Endothelial cell of umbilical vein (primary cell): ENCODE data around the gene MIEN1. TPM values are rescaled to one million over a fixed set of nuclear protein-coding genes. Genes with fewer than 3 reads are reported as not detected.

Source experiments
- BruUV-seq: library from RNA; stranded (reverse); fragments of 400-500 nt; replicated peaks from 2 replicates; lab custom pipeline; 2021; lab: Mats Ljungman, UMichigan
- CTCF ChIA-PET: fragments of 300-600, 350-600 bp; sonication (Branson Sonifier 250); formaldehyde crosslinking; loops from one replicate; lab custom pipeline; 2021; ENCODE audit warnings: antibody characterized with exemption, inconsistent platforms; lab: Charles Lee
- POLR2A ChIA-PET: fragments of 300-600, 350-600 bp; sonication (Branson Sonifier 250); formaldehyde crosslinking; loops from one replicate; lab custom pipeline; 2021; ENCODE audit warnings: antibody characterized with exemption, inconsistent platforms; lab: Charles Lee
- DNase-seq: peaks from one replicate; pipeline ENCODE4 v3.0.0-alpha.2; 2011; ENCODE audit warnings: low read depth, low spot score
- FAIRE-seq: peaks from 2 replicates; lab custom pipeline; 2011; peaks lifted over from hg19 to GRCh38; lab: Jason Lieb, UNC
- H2AFZ ChIP-seq: 2 replicates; pipeline ENCODE4 v1.6.0; 2012; ENCODE audit warnings: low read depth, low read length, control low read depth, inconsistent platforms
- H3K27ac ChIP-seq: 2 replicates; pipeline ENCODE4 v1.5.1; 2011; ENCODE audit warnings: low read depth, mild to moderate bottlenecking, control low read depth, low read length, moderate library complexity; ENCODE audit not compliant: insufficient read depth
- H3K27me3 ChIP-seq, 2 experiments: 2 replicates each; pipeline versions ENCODE4 v1.6.0 to v1.6.1; 2011; ENCODE audit warnings: low read length in 2 of 2, mixed read lengths in 1 of 2; ENCODE audit not compliant: control insufficient read depth in 2 of 2, insufficient read depth in 2 of 2
- H3K36me3 ChIP-seq, 2 experiments: 2 replicates in 1 of 2; 3 replicates in 1 of 2; pipeline ENCODE4 v1.5.1; 2011; ENCODE audit warnings: low read length in 2 of 2, mild to moderate bottlenecking in 1 of 2, moderate library complexity in 1 of 2; ENCODE audit not compliant: control insufficient read depth in 2 of 2, insufficient read depth in 2 of 2; ENCODE audit errors: extremely low read depth in 1 of 2
- H3K4me1 ChIP-seq: 3 replicates; pipeline ENCODE4 v1.5.1; 2011; ENCODE audit warnings: mild to moderate bottlenecking, low read length; ENCODE audit not compliant: control insufficient read depth, insufficient read depth; ENCODE audit errors: extremely low read depth
- H3K4me2 ChIP-seq: 2 replicates; pipeline ENCODE4 v1.6.1; 2011; ENCODE audit warnings: low read length, control low read depth, mixed read lengths; ENCODE audit not compliant: insufficient read depth
- H3K4me3 ChIP-seq, 3 experiments: fragments of 200-600 bp in 1 of 3; sonication (generic), shearing (Covaris generic) in 1 of 3; replicated peaks in 1 of 3; 2 replicates each; pipeline ENCODE4 v1.5.1; 2011 to 2016; ENCODE audit warnings: control low read depth in 3 of 3, low read length in 3 of 3, mild to moderate bottlenecking in 2 of 3, inconsistent platforms in 1 of 3, low read depth in 1 of 3, moderate library complexity in 1 of 3; ENCODE audit not compliant: insufficient read depth in 1 of 3
- H3K79me2 ChIP-seq: 2 replicates; pipeline ENCODE4 v1.6.0; 2012; ENCODE audit warnings: low read length, inconsistent platforms; ENCODE audit not compliant: control insufficient read depth, insufficient read depth
- H3K9ac ChIP-seq: replicated peaks from 2 replicates; pipeline ENCODE3; 2011; ENCODE audit warnings: low read length, control low read depth; ENCODE audit not compliant: insufficient read depth; ENCODE audit errors: extremely low read depth
- H3K9me1 ChIP-seq: replicated peaks from 3 replicates; pipeline ENCODE4 v1.6.0; 2011; ENCODE audit warnings: mild to moderate bottlenecking, low read length; ENCODE audit not compliant: control insufficient read depth, insufficient read depth; ENCODE audit errors: extremely low read depth
- H3K9me3 ChIP-seq: replicated peaks from 2 replicates; pipeline ENCODE4 v1.5.1; 2012; ENCODE audit warnings: low read length, inconsistent platforms; ENCODE audit not compliant: control insufficient read depth, insufficient read depth
- H4K20me1 ChIP-seq: replicated peaks from 2 replicates; pipeline ENCODE3; 2011; ENCODE audit warnings: mild to moderate bottlenecking, low read length; ENCODE audit not compliant: control insufficient read depth, insufficient read depth; ENCODE audit errors: extremely low read depth
- EZH2 ChIP-seq: IDR thresholded peaks from 2 replicates; pipeline ENCODE4 v1.6.1; 2012; ENCODE audit warnings: borderline replicate concordance, low read depth, mild to moderate bottlenecking, moderate library complexity, low read length, inconsistent platforms; ENCODE audit not compliant: severe bottlenecking
- FOS ChIP-seq: IDR thresholded peaks from 2 replicates; pipeline ENCODE4 v1.6.1; 2011; ENCODE audit warnings: mild to moderate bottlenecking, low read length, moderate library complexity, borderline replicate concordance; ENCODE audit not compliant: insufficient read depth
- GATA2 ChIP-seq: IDR thresholded peaks from 2 replicates; pipeline ENCODE4 v1.7.0; 2011; ENCODE audit warnings: low read depth, mild to moderate bottlenecking, moderate library complexity, mixed read lengths, low read length; ENCODE audit not compliant: insufficient read length, insufficient read depth
- JUN ChIP-seq: IDR thresholded peaks from 2 replicates; pipeline ENCODE4 v1.6.1; 2011; ENCODE audit warnings: borderline replicate concordance, low read depth; ENCODE audit not compliant: insufficient read length, insufficient read depth
- MYC ChIP-seq: IDR thresholded peaks from one replicate; pipeline ENCODE4 v1.6.1; 2011; ENCODE audit warnings: mild to moderate bottlenecking, low read depth, low read length
- POLR2A ChIP-seq: IDR thresholded peaks from 2 replicates; pipeline ENCODE4 v1.6.1; 2012; ENCODE audit warnings: low read depth, mild to moderate bottlenecking, control low read depth, low read length
- POLR2AphosphoS5 ChIP-seq: IDR thresholded peaks from 2 replicates; pipeline ENCODE4 v1.6.1; 2012; ENCODE audit warnings: low read depth, mild to moderate bottlenecking, control low read depth, low read length, moderate library complexity; ENCODE audit not compliant: insufficient read depth
- dilution Hi-C: fragments of 300-500 bp; cut with MboI; formaldehyde crosslinking; loops from one replicate; pipeline ENCODE4 v1.15.0; 2019; ENCODE audit warnings: low sequenced_read_pairs; ENCODE audit not compliant: extremely low pct_ligation_motif_present
- intact Hi-C: fragments of 100-400 bp; cut with micrococcal nuclease; formaldehyde crosslinking; loops from one replicate; pipeline ENCODE4 v1.10.0; 2022
- polyA plus RNA-seq, 4 experiments: library from polyadenylated mRNA; depleted of rRNA in 3 of 4; stranded (reverse) in 3 of 4; unstranded in 1 of 4; fragments of >200 nt; gene quantifications; 2 replicates each; pipeline versions ENCODE4 v1.2.1 to v1.2.3, GENCODE V29; 2011 to 2012; ENCODE audit warnings: missing spikeins in 1 of 4
- total RNA-seq: library from RNA; stranded (reverse); gene quantifications from 2 replicates; pipeline ENCODE4 v1.2.3, GENCODE V29; 2021
- TF ChIP-seq, protein P1 (sequence below): IDR thresholded peaks from 2 replicates; pipeline ENCODE4 v1.6.1; 2011; ENCODE audit not compliant: insufficient read depth, insufficient read length
- TF ChIP-seq, protein P2 (sequence below), 2 donors: IDR thresholded peaks; 1 replicate in 1 of 2; 2 replicates in 1 of 2; pipeline ENCODE4 v1.5.1; 2011; ENCODE audit warnings: low read length in 2 of 2, mild to moderate bottlenecking in 2 of 2, moderate library complexity in 2 of 2, control low read depth in 1 of 2, inconsistent platforms in 1 of 2, low read depth in 1 of 2; ENCODE audit not compliant: insufficient read depth in 1 of 2; ENCODE audit errors: extremely low read depth in 1 of 2

The MIEN1 gene
- total and polyA plus RNA-seq, 2 donors (not counting 3 experiments of a cell fraction or from before 2014, with no cell fraction given) = 42.4 to 74.5 TPM

DNA sequence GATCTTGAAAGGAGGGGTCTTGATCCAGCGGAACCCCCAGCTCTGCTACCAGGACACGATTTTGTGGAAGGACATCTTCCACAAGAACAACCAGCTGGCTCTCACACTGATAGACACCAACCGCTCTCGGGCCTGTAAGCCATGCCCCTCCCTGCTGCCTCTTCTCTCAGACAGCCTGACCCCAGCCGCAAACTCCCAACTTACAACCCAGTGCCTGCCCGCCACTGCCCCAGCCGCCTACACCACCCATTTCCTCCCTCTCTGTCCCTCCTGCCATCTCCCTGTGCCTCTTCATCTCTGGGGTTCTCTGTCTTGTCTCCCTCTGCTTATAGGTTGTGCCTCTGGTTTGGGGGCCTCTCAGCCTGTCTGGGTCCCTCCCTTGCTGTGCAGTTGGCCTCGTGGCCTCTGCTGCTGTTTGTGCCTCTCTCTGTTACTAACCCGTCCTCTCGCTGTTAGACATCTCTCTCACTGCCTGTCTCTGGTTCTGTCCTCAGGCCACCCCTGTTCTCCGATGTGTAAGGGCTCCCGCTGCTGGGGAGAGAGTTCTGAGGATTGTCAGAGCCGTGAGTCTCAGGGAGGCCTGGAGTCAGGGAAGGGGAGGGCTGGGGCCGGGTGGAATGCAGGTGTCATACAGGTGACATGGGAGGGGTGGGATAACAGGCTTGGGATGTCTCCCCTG lies 20.9 kb downstream of the MIEN1 start:
- Histone ChIP-seq H2AFZ (no peak overlapping the region), H3K79me2 (no peaks in the 10 kb centered on the region), H3K9me1 (no peaks in the 10 kb centered on the region), H3K4me1 (peaks cover 2% of the 10 kb centered on the region), H4K20me1 (no peaks in the 10 kb centered on the region), H3K27ac (no peak overlapping the region), H3K4me2 (no peak overlapping the region), H3K27me3 (no peaks in the 10 kb centered on the region), H3K36me3 (peaks cover 0 to 3% of the 10 kb centered on the region in 2 experiments), H3K9me3 (no peaks in the 10 kb centered on the region), H3K9ac (no peak overlapping the region), H3K4me3 (no peak overlapping the region)
- ChIA-PET CTCF (interaction anchor here (1.4 to 1.8 kb wide), 2 partner anchors 21 to 86 kb away, joined by 3 to 5 read pairs; partner anchors contain the start of gene MIEN1), POLR2A (no interaction called here)
- no peak for FAIRE-seq
- DNase-seq = no peak
- TF ChIP-seq FOS (no peak), EZH2 (no peak), POLR2A (no peak), GATA2 (no peak), MYC (no peak), POLR2AphosphoS5 (no peak), JUN (no peak)
- TF ChIP-seq, protein P1, sequence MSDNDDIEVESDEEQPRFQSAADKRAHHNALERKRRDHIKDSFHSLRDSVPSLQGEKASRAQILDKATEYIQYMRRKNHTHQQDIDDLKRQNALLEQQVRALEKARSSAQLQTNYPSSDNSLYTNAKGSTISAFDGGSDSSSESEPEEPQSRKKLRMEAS = no peak
- TF ChIP-seq, protein P2, sequence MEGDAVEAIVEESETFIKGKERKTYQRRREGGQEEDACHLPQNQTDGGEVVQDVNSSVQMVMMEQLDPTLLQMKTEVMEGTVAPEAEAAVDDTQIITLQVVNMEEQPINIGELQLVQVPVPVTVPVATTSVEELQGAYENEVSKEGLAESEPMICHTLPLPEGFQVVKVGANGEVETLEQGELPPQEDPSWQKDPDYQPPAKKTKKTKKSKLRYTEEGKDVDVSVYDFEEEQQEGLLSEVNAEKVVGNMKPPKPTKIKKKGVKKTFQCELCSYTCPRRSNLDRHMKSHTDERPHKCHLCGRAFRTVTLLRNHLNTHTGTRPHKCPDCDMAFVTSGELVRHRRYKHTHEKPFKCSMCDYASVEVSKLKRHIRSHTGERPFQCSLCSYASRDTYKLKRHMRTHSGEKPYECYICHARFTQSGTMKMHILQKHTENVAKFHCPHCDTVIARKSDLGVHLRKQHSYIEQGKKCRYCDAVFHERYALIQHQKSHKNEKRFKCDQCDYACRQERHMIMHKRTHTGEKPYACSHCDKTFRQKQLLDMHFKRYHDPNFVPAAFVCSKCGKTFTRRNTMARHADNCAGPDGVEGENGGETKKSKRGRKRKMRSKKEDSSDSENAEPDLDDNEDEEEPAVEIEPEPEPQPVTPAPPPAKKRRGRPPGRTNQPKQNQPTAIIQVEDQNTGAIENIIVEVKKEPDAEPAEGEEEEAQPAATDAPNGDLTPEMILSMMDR (IDR thresholded peaks at IDR 0.05; ENCODE audit: extremely low read depth in 1 of 2, insufficient read depth in 1 of 2, low read depth in 1 of 2, low read length in 2 of 2) = no peak
- intact Hi-C loops = no loop called here
- dilution Hi-C loops = no loop called here
- no TSS peak for BruUV-seq
